HEK293T (cell line): ENCODE results near the gene KCTD15.

ENCODE experiments used
- BHLHE40 ChIP-seq: fragments of 450-650 bp; IDR thresholded peaks from 2 replicates; pipeline ENCODE4 v1.6.1; 2016; ENCODE audit warnings: mild to moderate bottlenecking, moderate library complexity, borderline replicate concordance
- FOXA1 ChIP-seq: fragments of 450-650 bp; IDR thresholded peaks from 2 replicates; pipeline ENCODE4 v1.6.1; 2016; ENCODE audit warnings: mild to moderate bottlenecking
- FOXK2 ChIP-seq: fragments of 450-650 bp; IDR thresholded peaks from 2 replicates; pipeline ENCODE4 v1.6.1; 2016; ENCODE audit warnings: mild to moderate bottlenecking
- FOXM1 ChIP-seq: fragments of 450-650 bp; IDR thresholded peaks from 2 replicates; pipeline ENCODE4 v1.6.1; 2017; ENCODE audit warnings: mild to moderate bottlenecking, borderline replicate concordance
- L3MBTL2 ChIP-seq: fragments of 450-650 bp; conservative IDR thresholded peaks from 2 replicates; pipeline ENCODE4 v1.6.1; 2016; ENCODE audit warnings: mild to moderate bottlenecking
- LEF1 ChIP-seq: fragments of 450-650 bp; IDR thresholded peaks from 2 replicates; pipeline ENCODE4 v1.6.1; 2017; ENCODE audit warnings: mild to moderate bottlenecking, borderline replicate concordance
- NFRKB ChIP-seq: fragments of 450-650 bp; IDR thresholded peaks from 2 replicates; pipeline ENCODE4 v1.6.1; 2016; ENCODE audit warnings: mild to moderate bottlenecking, moderate library complexity
- SP1 ChIP-seq: fragments of 450-650 bp; IDR thresholded peaks from 2 replicates; pipeline ENCODE4 v1.6.1; 2017
- SUZ12 ChIP-seq: fragments of 450-650 bp; IDR thresholded peaks from 2 replicates; pipeline ENCODE4 v1.6.1; 2016; ENCODE audit warnings: mild to moderate bottlenecking
- TARDBP ChIP-seq: fragments of 450-650 bp; IDR thresholded peaks from 2 replicates; pipeline ENCODE4 v1.6.1; 2016
- ZNF384 ChIP-seq: fragments of 450-650 bp; IDR thresholded peaks from 2 replicates; pipeline ENCODE4 v1.6.1; 2016
- TF ChIP-seq, protein P1 (sequence below): fragments of 450-650 bp; IDR thresholded peaks from 2 replicates; pipeline ENCODE4 v1.6.1; 2016

DNA sequence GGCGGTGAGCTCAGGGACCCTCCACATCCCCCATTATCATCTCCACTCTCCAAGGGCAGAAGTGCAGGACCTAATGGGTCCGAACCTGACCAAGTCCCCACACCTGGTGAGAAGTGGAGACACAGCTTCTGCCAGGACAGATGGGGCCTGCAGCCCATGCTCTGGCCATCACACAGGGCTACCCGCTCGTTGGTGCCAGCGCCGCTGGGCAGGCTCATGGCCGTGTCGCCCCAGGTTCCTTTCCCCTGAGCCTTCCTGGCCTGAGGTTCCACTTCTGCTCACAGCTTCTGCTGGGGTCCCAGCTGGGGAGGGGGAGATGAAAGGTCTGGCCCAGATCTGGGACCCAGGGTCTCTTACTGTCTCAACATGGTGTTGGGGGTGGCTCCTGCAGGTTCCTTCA lies 48.4 kb upstream of the KCTD15 start:
- no peak for TF ChIP-seq SUZ12
- no peak for TF ChIP-seq FOXK2
- no peak for TF ChIP-seq BHLHE40
- TF ChIP-seq FOXM1, result no peak
- no peak for TF ChIP-seq TARDBP
- no peak for TF ChIP-seq SP1
- TF ChIP-seq, protein P1, sequence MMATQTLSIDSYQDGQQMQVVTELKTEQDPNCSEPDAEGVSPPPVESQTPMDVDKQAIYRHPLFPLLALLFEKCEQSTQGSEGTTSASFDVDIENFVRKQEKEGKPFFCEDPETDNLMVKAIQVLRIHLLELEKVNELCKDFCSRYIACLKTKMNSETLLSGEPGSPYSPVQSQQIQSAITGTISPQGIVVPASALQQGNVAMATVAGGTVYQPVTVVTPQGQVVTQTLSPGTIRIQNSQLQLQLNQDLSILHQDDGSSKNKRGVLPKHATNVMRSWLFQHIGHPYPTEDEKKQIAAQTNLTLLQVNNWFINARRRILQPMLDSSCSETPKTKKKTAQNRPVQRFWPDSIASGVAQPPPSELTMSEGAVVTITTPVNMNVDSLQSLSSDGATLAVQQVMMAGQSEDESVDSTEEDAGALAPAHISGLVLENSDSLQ, result no peak
- TF ChIP-seq LEF1, result no peak
- TF ChIP-seq ZNF384, result no peak
- no peak for TF ChIP-seq L3MBTL2
- no peak for TF ChIP-seq FOXA1
- no peak for TF ChIP-seq NFRKB
